Gastroesophageal sphincter (tissue), 4 donors: ENCODE results near the gene FBXO38. TPM values are rescaled to one million over a fixed set of nuclear protein-coding genes. Genes with fewer than 3 reads are reported as not detected.

ENCODE experiments used
- ATAC-seq: fragments of 150-250 bp; one replicate; pipeline ENCODE4 v1.9.1; 2016; ENCODE audit warnings: mild to moderate bottlenecking, moderate library complexity
- H3K27ac ChIP-seq, 4 donors: fragments of 200-600 bp; sonication (generic) in 3 of 4; 1 replicate in 3 of 4; 2 replicates in 1 of 4; pipeline ENCODE4 v1.5.1; 2016 to 2019
- H3K27me3 ChIP-seq: fragments of 200-600 bp; sonication (generic); one replicate; pipeline ENCODE4 v1.5.1; 2019
- H3K36me3 ChIP-seq, 2 donors: fragments of 200-600 bp; sonication (generic); one replicate each; pipeline ENCODE4 v1.5.1; 2019; ENCODE audit warnings: control low read depth in 1 of 2
- H3K4me1 ChIP-seq, 3 donors: fragments of 200-600 bp; sonication (generic); 1 replicate in 2 of 3; 2 replicates in 1 of 3; pipeline ENCODE4 v1.5.1; 2016 to 2019; ENCODE audit warnings: control low read depth in 2 of 3
- H3K4me3 ChIP-seq, 2 donors: fragments of 200-600 bp; sonication (generic); one replicate each; pipeline ENCODE4 v1.5.1; 2019; ENCODE audit warnings: mild to moderate bottlenecking in 1 of 2, moderate library complexity in 1 of 2
- H3K9me3 ChIP-seq, 3 donors: fragments of 200-600 bp; sonication (generic); one replicate each; pipeline ENCODE4 v1.5.1; 2017 to 2019; ENCODE audit warnings: control low read depth in 2 of 3
- CTCF ChIP-seq, 4 experiments: fragments of 200-600 bp in 2 of 4; fragments of 450-650 bp in 2 of 4; sonication (generic) in 1 of 4; IDR thresholded peaks; one replicate each; pipeline ENCODE4 v1.5.1; 2017 to 2019; ENCODE audit warnings: antibody characterized with exemption in 4 of 4, mild to moderate bottlenecking in 2 of 4, moderate library complexity in 2 of 4
- EP300 ChIP-seq: sonication (generic); formaldehyde crosslinking; IDR thresholded peaks from one replicate; pipeline ENCODE4 v1.6.1; 2017; ENCODE audit warnings: antibody characterized with exemption, mild to moderate bottlenecking
- POLR2A ChIP-seq, 2 donors: fragments of 450-650 bp; IDR thresholded peaks; one replicate each; pipeline ENCODE4 v1.6.1; 2017; ENCODE audit warnings: antibody characterized with exemption in 2 of 2, mild to moderate bottlenecking in 2 of 2, moderate library complexity in 1 of 2
- POLR2AphosphoS5 ChIP-seq: sonication (generic); formaldehyde crosslinking; IDR thresholded peaks from one replicate; pipeline ENCODE4 v1.6.1; 2017; ENCODE audit warnings: antibody characterized with exemption
- WGBS, 2 donors: methylation state at CpG; one replicate each; pipeline ENCODE4 v1.1.5; 2018; ENCODE audit warnings: low coverage in 1 of 2; 5-methylcytosine and 5-hydroxymethylcytosine counted together
- total RNA-seq, 4 donors: library from RNA; depleted of rRNA; stranded (reverse); fragments of >200 nt; gene quantifications; one replicate each; pipeline ENCODE4 v1.1.0, GENCODE V29; 2016

Gene FBXO38
- total RNA-seq, 4 donors from 2014 or later = 29.6 to 80.2 (median 40.7) TPM

DNA sequence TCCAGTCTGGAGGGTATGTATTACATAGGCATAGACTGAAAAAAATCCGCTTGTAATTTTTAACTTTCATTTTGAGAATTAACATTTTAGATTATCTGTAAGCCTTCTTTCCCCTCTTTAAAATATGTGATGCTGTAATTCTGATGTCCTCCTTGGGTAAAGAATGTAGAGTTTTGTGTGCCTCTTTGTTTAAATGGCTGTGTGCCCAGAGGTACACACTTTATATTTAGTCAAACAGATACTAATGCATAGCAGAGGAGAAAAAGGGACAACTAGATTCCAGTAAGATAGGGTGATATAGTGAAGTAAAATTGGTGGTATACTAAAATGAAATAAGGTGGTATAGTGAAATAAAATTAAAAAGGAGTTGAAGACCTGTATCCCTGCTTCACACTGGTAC is 1.3 kb downstream of the FBXO38 start:
- no peaks in the 10 kb centered on the region for H3K9me3 ChIP-seq
- H3K4me3 ChIP-seq = peak overlapping the region in 1 of 2 donors; percentile 87
- no peak overlapping the region for H3K27ac ChIP-seq
- no peaks in the 10 kb centered on the region for H3K27me3 ChIP-seq
- H3K36me3 ChIP-seq = peaks cover 0 to 4% of the 10 kb centered on the region in 2 donors
- 100% methylated on average over 1 of the region's 1 CpG for WGBS, 2 donors
- peaks cover 11 to 42% (median 12%) of the 10 kb centered on the region in 3 donors for H3K4me1 ChIP-seq
- TF ChIP-seq CTCF (IDR thresholded peaks at IDR 0.05) (no peak), EP300 (no peak), POLR2AphosphoS5 (no peak), POLR2A (IDR thresholded peaks at IDR 0.05) (no peak)
- no peak for ATAC-seq

- no peaks in the 10 kb centered on the region for H3K9me3 ChIP-seq
- WGBS, 2 donors = 89 to 100% methylated on average over 1 of the region's 1 CpG
- H3K27ac ChIP-seq = no peak overlapping the region
- peaks cover 0 to 4% of the 10 kb centered on the region in 2 donors for H3K36me3 ChIP-seq
- H3K4me1 ChIP-seq = peaks cover 11 to 47% (median 12%) of the 10 kb centered on the region in 3 donors
- H3K27me3 ChIP-seq = no peaks in the 10 kb centered on the region
- ATAC-seq = no peak
- TF ChIP-seq EP300 (no peak), POLR2A (IDR thresholded peaks at IDR 0.05) (no peak), CTCF (IDR thresholded peaks at IDR 0.05) (no peak), POLR2AphosphoS5 (no peak)
- H3K4me3 ChIP-seq = no peak overlapping the region
Observed at GRCh38 chr5:148386041-148386440, 2.3 kb downstream of the FBXO38 start.

DNA sequence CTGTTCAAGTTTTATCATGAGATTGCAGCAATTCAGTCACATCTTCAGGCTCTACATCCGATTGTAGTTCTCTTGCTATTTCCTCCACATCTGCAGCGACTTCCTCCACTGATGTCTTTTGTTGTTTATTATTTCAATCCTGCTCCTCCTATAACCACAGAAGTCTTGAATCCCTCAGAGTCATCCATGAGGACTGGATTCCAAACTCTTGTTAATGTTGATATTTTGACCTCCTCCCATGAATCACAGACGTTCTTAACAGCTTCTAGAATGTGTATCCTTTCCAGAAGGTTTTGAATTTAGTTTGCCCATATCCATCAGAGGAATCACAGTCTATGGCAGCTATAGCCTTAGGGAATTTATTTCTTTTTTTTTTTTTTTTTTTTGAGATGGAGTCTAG is 3.6 kb downstream of the FBXO38 start:
- ATAC-seq = no peak

DNA sequence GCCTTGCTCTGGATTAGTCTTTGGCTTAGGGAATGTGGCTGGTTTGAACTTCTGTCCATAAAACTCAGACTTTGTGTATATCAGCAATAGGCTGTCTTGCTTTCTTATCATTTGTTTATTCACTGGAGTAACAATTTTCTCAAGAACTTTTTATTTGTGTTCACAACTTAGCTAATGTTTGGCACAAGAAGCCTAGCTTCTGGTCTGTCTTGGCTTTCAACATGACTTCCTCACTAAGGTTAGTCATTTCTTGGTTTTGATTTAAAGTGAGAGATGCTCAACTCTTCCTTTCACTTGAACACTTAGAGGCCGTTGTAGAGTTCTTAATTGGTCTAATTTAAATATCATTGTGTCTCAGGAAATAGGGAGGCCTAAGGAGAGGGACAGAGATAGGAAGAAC is 4.9 kb downstream of the FBXO38 start:
- WGBS, 2 donors = 38 to 57% methylated on average over 1 of the region's 1 CpG

More for the DNA sequence above, 3.6 kb downstream of the FBXO38 start:
- 43 to 48% methylated on average over 3 of the region's 3 CpGs for WGBS, 2 donors
- no peak for TF ChIP-seq EP300
- no peak for TF ChIP-seq POLR2AphosphoS5
- no peak for TF ChIP-seq POLR2A (IDR thresholded peaks at IDR 0.05)
- TF ChIP-seq CTCF (IDR thresholded peaks at IDR 0.05) = no peak
- peaks cover 11 to 56% (median 12%) of the 10 kb centered on the region in 3 donors for H3K4me1 ChIP-seq
- peaks cover 0 to 4% of the 10 kb centered on the region in 2 donors for H3K36me3 ChIP-seq
- H3K27me3 ChIP-seq = no peaks in the 10 kb centered on the region
- no peak overlapping the region for H3K4me3 ChIP-seq
- no peak overlapping the region for H3K27ac ChIP-seq
- H3K9me3 ChIP-seq = no peaks in the 10 kb centered on the region

DNA sequence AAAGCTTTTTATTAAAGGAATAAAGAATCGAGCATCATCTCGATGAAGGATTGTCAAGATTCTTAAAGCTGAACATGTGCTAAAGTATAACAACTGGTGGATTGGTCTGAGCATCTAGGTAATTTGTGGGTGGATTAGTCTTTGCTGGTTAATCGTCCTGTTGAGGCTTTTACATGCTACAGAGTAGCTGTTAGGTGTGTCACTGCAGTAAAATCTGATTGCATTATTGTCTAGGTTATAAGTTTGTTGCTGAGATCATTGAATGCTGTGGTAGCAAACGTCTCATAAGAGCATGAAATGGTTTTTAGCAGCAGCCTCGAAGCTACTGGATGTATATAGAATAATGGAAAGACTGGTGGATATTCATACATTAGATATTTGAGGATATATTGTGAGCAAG is 7.2 kb downstream of the FBXO38 start:
- no peak for TF ChIP-seq POLR2A (IDR thresholded peaks at IDR 0.05)
- no peak for TF ChIP-seq EP300
- TF ChIP-seq CTCF (IDR thresholded peaks at IDR 0.05) = no peak
- no peak for TF ChIP-seq POLR2AphosphoS5
- no peak for ATAC-seq
- peaks cover 0 to 35% (median under 1%) of the 10 kb centered on the region in 3 donors for H3K4me1 ChIP-seq
- peaks cover 0 to 21% of the 10 kb centered on the region in 2 donors for H3K36me3 ChIP-seq
- H3K27ac ChIP-seq = no peak overlapping the region
- no peaks in the 10 kb centered on the region for H3K9me3 ChIP-seq
- H3K4me3 ChIP-seq = no peak overlapping the region
- H3K27me3 ChIP-seq = no peaks in the 10 kb centered on the region
- 79 to 89% methylated on average over 4 to 5 of the region's 5 CpGs for WGBS, 2 donors

More for the DNA sequence above, 4.9 kb downstream of the FBXO38 start:
- Histone ChIP-seq H3K27ac (no peak overlapping the region), H3K9me3 (no peaks in the 10 kb centered on the region), H3K36me3 (peaks cover 0 to 4% of the 10 kb centered on the region in 2 donors), H3K4me3 (no peak overlapping the region), H3K4me1 (peaks cover 11 to 52% (median 12%) of the 10 kb centered on the region in 3 donors), H3K27me3 (no peaks in the 10 kb centered on the region)
- no peak for TF ChIP-seq EP300
- TF ChIP-seq POLR2AphosphoS5 = no peak
- TF ChIP-seq POLR2A (IDR thresholded peaks at IDR 0.05) = no peak
- no peak for ATAC-seq
